CD14-positive monocyte (primary cell): ENCODE data around the gene PIP4K2A. TPM values are rescaled to one million over a fixed set of nuclear protein-coding genes. Genes with fewer than 3 reads are reported as not detected.

Source experiments
- DNase-seq, 3 donors: peaks; one replicate each; pipeline ENCODE4 v3.0.0-alpha.2; 2011 to 2022
- H2AFZ ChIP-seq: 2 replicates; pipeline ENCODE4 v1.6.0; 2012; ENCODE audit warnings: mild to moderate bottlenecking, low read depth, low read length, inconsistent platforms; ENCODE audit not compliant: insufficient read depth, poor library complexity, severe bottlenecking
- H3K27ac ChIP-seq, 2 donors: 1 replicate in 1 of 2; 2 replicates in 1 of 2; pipeline ENCODE4 v1.5.1; 2012 to 2013; ENCODE audit warnings: low read length in 2 of 2, control low read depth in 1 of 2, inconsistent platforms in 1 of 2, low read depth in 1 of 2, mild to moderate bottlenecking in 1 of 2
- H3K27me3 ChIP-seq, 2 donors: one replicate each; pipeline versions ENCODE4 v1.6.0 to v1.6.1; 2011 to 2013; ENCODE audit warnings: low read length in 2 of 2; ENCODE audit not compliant: control insufficient read depth in 2 of 2, insufficient read depth in 2 of 2
- H3K36me3 ChIP-seq, 2 donors: replicated peaks in 1 of 2; 1 replicate in 1 of 2; 2 replicates in 1 of 2; pipeline versions ENCODE4 v1.5.1 to v1.6.1; 2012 to 2013; ENCODE audit warnings: low read length in 2 of 2, control low read depth in 1 of 2, inconsistent platforms in 1 of 2, mild to moderate bottlenecking in 1 of 2; ENCODE audit not compliant: insufficient read depth in 2 of 2, control insufficient read depth in 1 of 2
- H3K4me1 ChIP-seq, 2 donors: 1 replicate in 1 of 2; 2 replicates in 1 of 2; pipeline versions ENCODE4 v1.5.1 to v1.6.1; 2012 to 2013; ENCODE audit warnings: low read length in 2 of 2, control low read depth in 1 of 2, inconsistent platforms in 1 of 2, mild to moderate bottlenecking in 1 of 2, moderate library complexity in 1 of 2; ENCODE audit not compliant: insufficient read depth in 2 of 2, control insufficient read depth in 1 of 2
- H3K4me2 ChIP-seq: replicated peaks from 2 replicates; pipeline ENCODE3; 2012; ENCODE audit warnings: low read length, moderate library complexity, mild to moderate bottlenecking; ENCODE audit not compliant: poor library complexity, severe bottlenecking; ENCODE audit errors: extremely low read depth
- H3K4me3 ChIP-seq, 3 experiments: fragments of 200-600 bp in 1 of 3; sonication (generic) in 1 of 3; replicated peaks in 1 of 3; 1 replicate in 2 of 3; 2 replicates in 1 of 3; pipeline ENCODE4 v1.5.1; 2011 to 2013; ENCODE audit warnings: low read length in 3 of 3, mild to moderate bottlenecking in 3 of 3, control low read depth in 2 of 3, low read depth in 2 of 3, inconsistent platforms in 1 of 3, moderate library complexity in 1 of 3
- H3K79me2 ChIP-seq: 2 replicates; pipeline ENCODE4 v1.6.0; 2012; ENCODE audit warnings: mild to moderate bottlenecking, control low read depth, inconsistent platforms, low read length, moderate library complexity; ENCODE audit not compliant: insufficient read depth
- H3K9ac ChIP-seq: 2 replicates; pipeline ENCODE4 v1.6.0; 2017; ENCODE audit warnings: low read length, mild to moderate bottlenecking; ENCODE audit not compliant: insufficient read depth, poor library complexity, severe bottlenecking
- H3K9me3 ChIP-seq, 2 donors: replicated peaks in 1 of 2; 1 replicate in 1 of 2; 2 replicates in 1 of 2; pipeline versions ENCODE4 v1.5.1 to v1.6.1; 2012 to 2013; ENCODE audit warnings: low read length in 2 of 2, control low read depth in 1 of 2; ENCODE audit not compliant: control insufficient read depth in 1 of 2, insufficient read depth in 1 of 2
- H4K20me1 ChIP-seq: 2 replicates; pipeline ENCODE4 v1.6.0; 2012; ENCODE audit warnings: mild to moderate bottlenecking, low read length, control low read depth, moderate library complexity; ENCODE audit not compliant: insufficient read depth
- H3K27ac Mint-ChIP-seq, 7 donors: one replicate each; pipeline ENCODE4 v1.8.0; 2020; ENCODE audit warnings: mild to moderate bottlenecking in 7 of 7, mixed read lengths in 7 of 7, moderate library complexity in 6 of 7, inconsistent platforms in 2 of 7
- H3K27me3 Mint-ChIP-seq, 3 donors: one replicate each; pipeline ENCODE4 v1.8.0; 2021 to 2022; ENCODE audit warnings: low read depth in 3 of 3, mild to moderate bottlenecking in 3 of 3, mixed read lengths in 3 of 3, moderate library complexity in 3 of 3, inconsistent platforms in 1 of 3
- H3K36me3 Mint-ChIP-seq, 2 donors: one replicate each; pipeline ENCODE4 v1.8.0; 2020; ENCODE audit warnings: mixed read lengths in 2 of 2, inconsistent platforms in 1 of 2, mild to moderate bottlenecking in 1 of 2
- H3K4me1 Mint-ChIP-seq: one replicate; pipeline ENCODE4 v1.8.0; 2020; ENCODE audit warnings: mild to moderate bottlenecking, mixed read lengths
- H3K4me3 Mint-ChIP-seq, 2 donors: one replicate each; pipeline ENCODE4 v1.8.0; 2020; ENCODE audit warnings: mild to moderate bottlenecking in 2 of 2, mixed read lengths in 2 of 2, moderate library complexity in 1 of 2
- H3K9me3 Mint-ChIP-seq, 7 donors: one replicate each; pipeline ENCODE4 v1.8.0; 2020 to 2022; ENCODE audit warnings: mixed read lengths in 7 of 7, mild to moderate bottlenecking in 6 of 7, moderate library complexity in 6 of 7, inconsistent platforms in 2 of 7
- CTCF ChIP-seq: fragments of 200-600 bp; IDR thresholded peaks from one replicate; pipeline ENCODE4 v1.8.0; 2022; ENCODE audit warnings: antibody characterized with exemption, mild to moderate bottlenecking
- WGBS: methylation state at CpG from one replicate; pipeline ENCODE4 v1.1.5; 2013; ENCODE audit warnings: missing lambda C conversion rate; ENCODE audit not compliant: insufficient coverage; 5-methylcytosine and 5-hydroxymethylcytosine counted together
- intact Hi-C, 2 donors: fragments of 100-400 bp; cut with micrococcal nuclease; formaldehyde crosslinking; loops; one replicate each; pipeline versions ENCODE4 v1.15.0 to v1.15.1; 2023
- polyA plus RNA-seq, 3 donors: library from polyadenylated mRNA; depleted of rRNA in 1 of 3; unstranded in 2 of 3; stranded (reverse) in 1 of 3; fragments of 300-500 nt in 2 of 3; fragments of >200 nt in 1 of 3; fragmentation: Illumina TruSeq in 2 of 3; gene quantifications; 1 replicate in 2 of 3; 2 replicates in 1 of 3; pipeline ENCODE4 v1.2.3, GENCODE V29; 2012 to 2021

PIP4K2A gene
- polyA plus RNA-seq, 3 donors, result 9.7 to 33.7 (median 16.6) TPM

GRCh38 chr10:22677333-22677732 lies 37.0 kb downstream of the PIP4K2A start:
- Mint-ChIP-seq H3K27me3 (peaks cover 0 to 2% (median 0%) of the 10 kb centered on the region in 3 donors), H3K9me3 (no peaks in the 10 kb centered on the region), H3K4me1 (peaks cover 33% of the 10 kb centered on the region), H3K4me3 (no peak overlapping the region), H3K36me3 (peaks cover 0 to 2% of the 10 kb centered on the region in 2 donors), H3K27ac (peak overlapping the region in 1 of 7 donors; percentile 30)
- Histone ChIP-seq H4K20me1 (peaks cover 94% of the 10 kb centered on the region), H3K36me3 (peaks cover 0 to 1% of the 10 kb centered on the region in 2 donors), H3K4me1 (peaks cover 2 to 5% of the 10 kb centered on the region in 2 donors), H3K9me3 (no peaks in the 10 kb centered on the region), H3K27ac (no peak overlapping the region), H3K27me3 (no peaks in the 10 kb centered on the region), H3K9ac (no peak overlapping the region), H3K4me3 (no peak overlapping the region), H2AFZ (no peak overlapping the region), H3K79me2 (peaks cover 100% of the 10 kb centered on the region), H3K4me2 (no peak overlapping the region)
- TF ChIP-seq CTCF, result no peak
- WGBS, result 100% methylated on average over 2 of the region's 5 CpGs
- DNase-seq, result no peak
- intact Hi-C loops, result no loop called here

GRCh38 chr10:22676435-22676834 lies 37.9 kb downstream of the PIP4K2A start:
- H3K27ac Mint-ChIP-seq, result peak overlapping the region in 1 of 7 donors; percentile 1
- Histone ChIP-seq H3K79me2 (peaks cover 100% of the 10 kb centered on the region), H3K9ac (no peak overlapping the region), H3K27ac (no peak overlapping the region), H2AFZ (no peak overlapping the region), H3K36me3 (no peaks in the 10 kb centered on the region), H3K4me2 (no peak overlapping the region), H3K9me3 (no peaks in the 10 kb centered on the region), H3K27me3 (no peaks in the 10 kb centered on the region), H3K4me1 (no peaks in the 10 kb centered on the region), H3K4me3 (no peak overlapping the region), H4K20me1 (peaks cover 95% of the 10 kb centered on the region)
- intact Hi-C loops, result no loop called here
- WGBS, result no CpG with 5 or more reads among the region's 1 CpG
- TF ChIP-seq CTCF, result no peak
- peaks cover 0 to 2% (median 0%) of the 10 kb centered on the region in 3 donors for H3K27me3 Mint-ChIP-seq
- H3K4me1 Mint-ChIP-seq, result peaks cover 29% of the 10 kb centered on the region
- DNase-seq, result no peak
- peaks cover 0 to 3% of the 10 kb centered on the region in 2 donors for H3K36me3 Mint-ChIP-seq
- H3K9me3 Mint-ChIP-seq, result no peaks in the 10 kb centered on the region
- H3K4me3 Mint-ChIP-seq, result no peak overlapping the region
